LNCaP clone FGC (cell line): ENCODE measurements around the gene LGALS9.
"Not testable (repeated sequence)": the region's sequence is repeated elsewhere in the genome, so short reads cannot be mapped to it uniquely, and the experiment has no call there.

ENCODE experiments used
- DNase-seq: peaks from one replicate; pipeline ENCODE4 v3.0.0-alpha.2; 2011; ENCODE audit warnings: low read depth
- H3K4me3 ChIP-seq: 2 replicates; pipeline ENCODE4 v1.5.1; 2011; ENCODE audit warnings: mild to moderate bottlenecking, low read depth, low read length, control low read depth
- TF ChIP-seq, protein P1 (sequence below): IDR thresholded peaks from 2 replicates; pipeline ENCODE4 v1.5.1; 2012; ENCODE audit warnings: mild to moderate bottlenecking; ENCODE audit not compliant: control insufficient read depth, insufficient read depth; ENCODE audit errors: extremely low read depth

Gene LGALS9

DNA sequence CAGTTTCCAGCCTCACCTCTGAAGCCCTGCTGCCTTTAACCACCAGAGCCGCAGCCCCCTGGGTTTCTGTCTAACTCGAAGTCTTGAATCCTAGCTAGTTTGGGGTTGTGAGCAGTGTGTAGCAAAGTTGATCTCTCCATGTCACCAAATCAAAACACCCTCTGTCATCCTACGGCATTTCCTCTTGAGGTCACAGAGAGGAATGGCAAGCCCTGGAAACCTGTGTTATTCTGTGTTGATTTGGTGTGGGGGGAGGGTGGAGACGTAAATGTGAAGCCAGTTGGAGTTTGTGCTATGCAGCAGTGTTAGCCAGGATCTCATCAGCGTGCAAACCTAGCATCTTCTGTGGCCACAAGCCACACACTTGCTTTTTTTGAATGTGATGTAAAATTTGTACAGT is 5.1 kb upstream of the LGALS9 start:
- DNase-seq, result no peak
- H3K4me3 ChIP-seq, result no peak overlapping the region
- TF ChIP-seq, protein P1, sequence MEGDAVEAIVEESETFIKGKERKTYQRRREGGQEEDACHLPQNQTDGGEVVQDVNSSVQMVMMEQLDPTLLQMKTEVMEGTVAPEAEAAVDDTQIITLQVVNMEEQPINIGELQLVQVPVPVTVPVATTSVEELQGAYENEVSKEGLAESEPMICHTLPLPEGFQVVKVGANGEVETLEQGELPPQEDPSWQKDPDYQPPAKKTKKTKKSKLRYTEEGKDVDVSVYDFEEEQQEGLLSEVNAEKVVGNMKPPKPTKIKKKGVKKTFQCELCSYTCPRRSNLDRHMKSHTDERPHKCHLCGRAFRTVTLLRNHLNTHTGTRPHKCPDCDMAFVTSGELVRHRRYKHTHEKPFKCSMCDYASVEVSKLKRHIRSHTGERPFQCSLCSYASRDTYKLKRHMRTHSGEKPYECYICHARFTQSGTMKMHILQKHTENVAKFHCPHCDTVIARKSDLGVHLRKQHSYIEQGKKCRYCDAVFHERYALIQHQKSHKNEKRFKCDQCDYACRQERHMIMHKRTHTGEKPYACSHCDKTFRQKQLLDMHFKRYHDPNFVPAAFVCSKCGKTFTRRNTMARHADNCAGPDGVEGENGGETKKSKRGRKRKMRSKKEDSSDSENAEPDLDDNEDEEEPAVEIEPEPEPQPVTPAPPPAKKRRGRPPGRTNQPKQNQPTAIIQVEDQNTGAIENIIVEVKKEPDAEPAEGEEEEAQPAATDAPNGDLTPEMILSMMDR, result no peak

DNA sequence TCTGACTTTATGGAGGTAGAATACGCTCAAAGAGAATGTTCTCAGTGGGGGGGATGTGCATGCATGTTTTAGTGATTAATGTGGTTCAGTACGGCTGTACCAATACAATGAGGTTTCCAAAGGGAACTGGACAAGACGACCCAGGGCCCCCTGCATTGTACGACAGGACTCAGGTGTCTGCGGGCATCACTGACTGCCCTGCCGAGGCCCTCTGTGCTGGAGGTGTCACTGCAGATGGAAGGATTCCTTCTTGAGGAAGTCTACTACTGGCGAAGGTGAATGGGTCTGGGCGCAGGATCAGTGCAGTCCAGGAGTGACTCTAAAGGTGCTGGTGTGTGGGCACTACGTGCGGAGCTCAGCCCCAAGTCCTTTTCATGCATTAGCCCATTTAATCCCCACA is 3.5 kb upstream of the LGALS9 start:
- no peak overlapping the region for H3K4me3 ChIP-seq
- no peak for DNase-seq
- TF ChIP-seq, protein P1, result no peak

DNA sequence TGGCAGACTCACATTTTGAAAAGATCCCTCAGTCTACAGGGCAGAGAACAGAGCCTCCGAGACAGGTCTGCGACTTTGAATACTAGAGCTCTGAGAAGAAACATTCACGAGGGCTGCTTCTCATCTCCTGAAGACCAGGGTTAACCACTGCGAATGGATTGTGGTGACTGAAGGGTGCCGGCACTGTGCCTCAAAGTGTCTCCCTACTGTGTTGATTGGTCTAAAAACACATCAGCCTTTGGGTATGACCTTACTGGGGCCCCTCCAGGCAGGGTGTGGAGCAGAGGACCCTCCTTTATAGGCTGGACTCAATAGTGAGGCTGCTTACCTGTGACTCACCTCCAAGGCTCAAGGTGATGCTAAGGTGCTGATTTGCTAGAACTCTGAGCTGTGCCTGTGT is 2.6 kb upstream of the LGALS9 start:
- no peak for DNase-seq
- TF ChIP-seq, protein P1, result no peak
- no peak overlapping the region for H3K4me3 ChIP-seq

DNA sequence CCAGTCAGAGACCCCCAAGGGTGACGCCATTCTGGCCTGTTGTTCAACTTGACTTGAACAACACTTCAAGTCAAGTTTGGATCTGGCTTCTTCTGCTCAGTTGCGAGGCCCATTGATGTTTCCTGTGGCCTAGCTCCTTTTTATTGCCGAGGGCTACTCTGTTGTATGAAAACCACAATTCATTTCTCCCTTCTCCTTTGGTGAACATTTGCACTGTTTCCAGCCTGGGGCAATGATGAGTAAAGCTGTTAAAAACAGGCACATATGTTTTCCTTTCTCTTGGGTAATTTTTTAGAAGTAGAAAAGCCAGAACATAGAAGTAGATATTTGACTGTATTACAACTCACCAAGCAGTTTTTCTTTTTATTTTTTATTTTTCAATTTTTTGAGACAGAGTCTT is 1.7 kb upstream of the LGALS9 start:
- not testable (repeated sequence) for H3K4me3 ChIP-seq, DNase-seq

DNA sequence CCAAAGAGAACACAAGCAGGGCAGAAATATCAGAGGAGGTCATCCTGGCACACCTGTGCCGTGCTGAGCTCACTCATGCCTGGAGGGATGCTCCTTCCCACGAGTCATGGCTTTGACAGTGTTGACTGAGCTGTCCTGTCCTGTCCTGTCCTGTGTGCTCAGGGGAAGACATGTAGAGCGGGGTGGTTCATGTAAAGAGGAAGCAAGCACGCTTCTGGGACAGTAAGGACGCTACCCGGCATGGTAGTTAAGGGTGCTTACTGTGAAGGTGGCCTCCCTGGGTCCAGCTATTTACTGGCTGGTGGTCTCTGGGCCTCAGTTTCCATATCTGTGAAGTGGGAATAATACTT is 398 bp downstream of the LGALS9 start:
- H3K4me3 ChIP-seq, result no peak overlapping the region
- no peak for DNase-seq
- TF ChIP-seq, protein P1, result no peak

DNA sequence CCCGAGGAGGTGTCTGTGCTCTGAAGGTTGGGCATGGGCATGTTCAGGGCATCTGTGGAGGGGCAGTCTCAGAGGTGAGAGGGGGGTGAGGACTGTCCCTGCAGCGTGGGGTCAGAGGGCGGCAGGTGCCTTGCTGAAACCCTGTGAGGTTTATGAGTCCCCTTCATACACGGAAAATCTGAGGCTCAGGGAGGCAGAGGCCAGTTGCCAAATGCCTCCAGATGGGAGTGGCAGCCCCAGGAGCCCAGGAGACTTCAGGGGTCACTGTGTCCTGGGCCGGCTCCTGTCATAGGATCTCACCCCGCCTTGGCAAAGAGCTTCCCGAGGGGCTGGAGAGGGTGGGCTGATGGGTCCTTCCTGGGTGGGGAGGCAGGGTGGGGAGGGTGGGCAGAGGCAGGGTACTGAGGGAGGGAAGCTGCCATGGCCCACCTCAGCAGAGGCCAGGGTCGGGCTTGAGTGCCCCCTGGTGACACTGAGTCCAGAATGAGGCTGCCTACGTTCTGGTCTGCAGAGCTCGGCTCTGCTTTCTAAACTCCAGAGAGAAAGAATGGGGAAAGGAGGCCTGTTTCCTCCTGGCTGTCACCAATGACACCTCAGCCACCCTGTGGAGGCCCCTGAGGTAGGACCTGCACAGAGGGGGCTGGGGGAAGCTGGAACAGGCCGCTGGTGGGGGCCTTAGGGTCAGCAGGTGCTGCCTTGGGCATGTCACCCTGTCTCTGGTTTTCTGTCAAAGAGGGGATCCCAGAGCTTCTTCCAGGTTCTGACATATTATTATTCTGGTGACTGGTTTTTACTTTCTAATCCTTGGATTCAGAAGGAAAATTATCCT is 1.1 kb downstream of the LGALS9 start:
- TF ChIP-seq, protein P1, result no peak
- DNase-seq, result no peak
- no peak overlapping the region for H3K4me3 ChIP-seq

DNA sequence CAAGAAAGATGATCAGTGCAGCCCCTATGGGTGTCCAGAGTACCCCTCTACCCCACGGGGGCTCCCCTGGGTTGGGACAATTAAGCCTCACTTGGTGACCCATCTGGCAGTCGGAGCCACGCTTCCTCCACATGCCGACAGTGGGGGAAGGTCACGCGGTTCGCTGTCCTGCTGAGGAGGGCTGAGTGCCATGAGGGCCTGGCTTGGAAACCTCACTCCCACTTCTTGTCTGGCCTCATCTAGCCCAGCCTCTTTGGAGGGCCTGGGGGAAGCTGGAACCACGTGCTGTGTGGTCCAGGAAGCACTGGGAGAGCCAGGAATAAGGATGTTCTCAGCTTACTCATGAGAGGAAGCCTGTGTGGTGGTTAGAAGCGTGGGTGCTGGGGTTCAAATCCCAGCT is 1.8 kb downstream of the LGALS9 start:
- DNase-seq, H3K4me3 ChIP-seq: not testable (repeated sequence)

DNA sequence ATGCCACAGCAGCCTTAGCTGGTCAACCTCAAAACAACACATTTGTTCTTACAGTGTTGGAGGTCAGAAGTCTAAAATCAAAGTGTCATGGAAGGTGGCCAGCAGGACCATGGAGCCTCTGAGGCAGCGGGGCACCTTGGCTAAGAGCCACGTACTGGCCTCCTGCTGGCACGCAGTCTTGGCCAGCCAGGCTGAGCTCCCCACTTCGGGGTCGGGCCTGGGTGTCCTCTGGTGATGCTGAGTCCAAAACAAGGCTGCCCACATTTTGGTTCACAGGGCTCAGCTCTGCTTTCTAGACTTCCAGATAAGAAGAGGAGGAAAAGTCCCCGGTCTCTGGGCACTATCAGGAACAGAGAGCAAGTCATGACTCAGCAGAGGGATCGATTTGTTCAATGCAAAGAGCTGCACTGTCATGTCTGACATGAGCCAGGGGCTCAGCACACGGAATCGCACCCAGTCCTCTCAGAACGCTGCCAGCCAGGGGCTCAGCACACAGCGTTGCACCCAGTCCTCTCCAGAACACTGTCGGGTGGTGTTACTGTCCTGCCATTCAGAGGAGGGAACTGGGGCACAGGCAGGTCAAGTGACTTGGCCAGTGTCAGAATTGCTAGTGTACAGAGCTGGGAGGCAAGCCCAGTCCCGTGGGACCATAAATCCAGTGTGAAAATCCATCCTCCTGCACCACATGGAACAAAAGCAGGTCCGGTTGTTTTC is 2.5 kb downstream of the LGALS9 start:
- TF ChIP-seq, protein P1, result no peak
- no peak for DNase-seq
- no peak overlapping the region for H3K4me3 ChIP-seq
